Parathyroid adenoma (tissue), 2 donors: ENCODE results near the gene SNCG.
"Not testable (repeated sequence)": the region's sequence is repeated elsewhere in the genome, so short reads cannot be mapped to it uniquely, and the experiment has no call there.

Source experiments
- H2AFZ ChIP-seq: fragments of 300-600 bp; sonication (generic); one replicate; pipeline ENCODE4 v1.7.0; 2017; ENCODE audit warnings: antibody characterized with exemption, mild to moderate bottlenecking
- H3K27ac ChIP-seq: fragments of 300-600 bp; sonication (generic); one replicate; pipeline ENCODE4 v1.7.0; 2017
- H3K27me3 ChIP-seq: fragments of 300-600 bp; sonication (generic); one replicate; pipeline ENCODE4 v1.7.0; 2017; ENCODE audit warnings: low read length; ENCODE audit not compliant: control insufficient read depth, insufficient read depth
- H3K36me3 ChIP-seq: fragments of 300-600 bp; sonication (generic); one replicate; pipeline ENCODE4 v1.7.0; 2017; ENCODE audit warnings: low read length; ENCODE audit not compliant: control insufficient read depth, insufficient read depth
- H3K4me1 ChIP-seq: fragments of 300-600 bp; sonication (generic); one replicate; pipeline ENCODE4 v1.7.0; 2017; ENCODE audit warnings: control low read depth
- H3K4me2 ChIP-seq: fragments of 300-600 bp; sonication (generic); one replicate; pipeline ENCODE4 v1.7.0; 2017; ENCODE audit warnings: low read length
- H3K4me3 ChIP-seq: fragments of 300-600 bp; sonication (generic); one replicate; pipeline ENCODE4 v1.7.0; 2017; ENCODE audit warnings: low read depth, low read length
- H3K79me2 ChIP-seq: fragments of 300-600 bp; sonication (generic); one replicate; pipeline ENCODE4 v1.7.0; 2017; ENCODE audit warnings: control low read depth
- H3K9ac ChIP-seq: fragments of 300-600 bp; sonication (generic); one replicate; pipeline ENCODE4 v1.7.0; 2017; ENCODE audit warnings: mild to moderate bottlenecking
- H3K9me3 ChIP-seq: fragments of 300-600 bp; sonication (generic); one replicate; pipeline ENCODE4 v1.7.0; 2017; ENCODE audit warnings: low read length; ENCODE audit not compliant: control insufficient read depth
- TF ChIP-seq, protein P1 (sequence below): fragments of 300-600 bp; sonication (generic); IDR thresholded peaks from one replicate; pipeline ENCODE4 v1.7.0; 2017; ENCODE audit warnings: antibody characterized with exemption, mild to moderate bottlenecking
- donor health status: primary hyperparathyroidism.

Gene SNCG

DNA sequence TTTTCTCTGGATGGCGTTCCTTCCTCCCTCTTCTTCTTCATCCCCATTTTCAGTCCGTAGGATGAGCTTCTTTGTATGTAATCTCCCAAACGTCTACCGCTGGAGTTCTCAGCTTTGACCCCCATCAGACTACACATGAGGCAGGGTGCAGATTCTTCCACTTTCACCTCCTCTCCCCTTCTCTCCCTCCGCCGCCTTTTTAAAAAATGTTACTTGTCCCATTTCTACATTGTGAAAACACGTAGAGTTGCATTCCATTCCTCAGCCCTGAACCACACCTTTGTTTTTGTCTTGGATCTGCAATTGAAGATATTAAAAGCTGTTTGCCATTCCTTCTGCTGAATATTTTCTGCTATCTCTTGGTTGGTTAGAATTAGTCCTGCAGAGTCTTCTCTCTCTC is 16.1 kb downstream of the SNCG start:
- no peaks in the 10 kb centered on the region for H3K36me3 ChIP-seq
- H3K27me3 ChIP-seq, result no peaks in the 10 kb centered on the region
- H3K27ac ChIP-seq, result no peak overlapping the region
- no peak overlapping the region for H3K4me2 ChIP-seq
- no peak overlapping the region for H3K4me3 ChIP-seq
- no peaks in the 10 kb centered on the region for H3K9me3 ChIP-seq
- peaks cover 4% of the 10 kb centered on the region for H3K4me1 ChIP-seq
- H3K9ac ChIP-seq, result no peak overlapping the region
- no peaks in the 10 kb centered on the region for H3K79me2 ChIP-seq
- TF ChIP-seq, protein P1, sequence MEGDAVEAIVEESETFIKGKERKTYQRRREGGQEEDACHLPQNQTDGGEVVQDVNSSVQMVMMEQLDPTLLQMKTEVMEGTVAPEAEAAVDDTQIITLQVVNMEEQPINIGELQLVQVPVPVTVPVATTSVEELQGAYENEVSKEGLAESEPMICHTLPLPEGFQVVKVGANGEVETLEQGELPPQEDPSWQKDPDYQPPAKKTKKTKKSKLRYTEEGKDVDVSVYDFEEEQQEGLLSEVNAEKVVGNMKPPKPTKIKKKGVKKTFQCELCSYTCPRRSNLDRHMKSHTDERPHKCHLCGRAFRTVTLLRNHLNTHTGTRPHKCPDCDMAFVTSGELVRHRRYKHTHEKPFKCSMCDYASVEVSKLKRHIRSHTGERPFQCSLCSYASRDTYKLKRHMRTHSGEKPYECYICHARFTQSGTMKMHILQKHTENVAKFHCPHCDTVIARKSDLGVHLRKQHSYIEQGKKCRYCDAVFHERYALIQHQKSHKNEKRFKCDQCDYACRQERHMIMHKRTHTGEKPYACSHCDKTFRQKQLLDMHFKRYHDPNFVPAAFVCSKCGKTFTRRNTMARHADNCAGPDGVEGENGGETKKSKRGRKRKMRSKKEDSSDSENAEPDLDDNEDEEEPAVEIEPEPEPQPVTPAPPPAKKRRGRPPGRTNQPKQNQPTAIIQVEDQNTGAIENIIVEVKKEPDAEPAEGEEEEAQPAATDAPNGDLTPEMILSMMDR, result no peak
- H2AFZ ChIP-seq, result no peak overlapping the region

DNA sequence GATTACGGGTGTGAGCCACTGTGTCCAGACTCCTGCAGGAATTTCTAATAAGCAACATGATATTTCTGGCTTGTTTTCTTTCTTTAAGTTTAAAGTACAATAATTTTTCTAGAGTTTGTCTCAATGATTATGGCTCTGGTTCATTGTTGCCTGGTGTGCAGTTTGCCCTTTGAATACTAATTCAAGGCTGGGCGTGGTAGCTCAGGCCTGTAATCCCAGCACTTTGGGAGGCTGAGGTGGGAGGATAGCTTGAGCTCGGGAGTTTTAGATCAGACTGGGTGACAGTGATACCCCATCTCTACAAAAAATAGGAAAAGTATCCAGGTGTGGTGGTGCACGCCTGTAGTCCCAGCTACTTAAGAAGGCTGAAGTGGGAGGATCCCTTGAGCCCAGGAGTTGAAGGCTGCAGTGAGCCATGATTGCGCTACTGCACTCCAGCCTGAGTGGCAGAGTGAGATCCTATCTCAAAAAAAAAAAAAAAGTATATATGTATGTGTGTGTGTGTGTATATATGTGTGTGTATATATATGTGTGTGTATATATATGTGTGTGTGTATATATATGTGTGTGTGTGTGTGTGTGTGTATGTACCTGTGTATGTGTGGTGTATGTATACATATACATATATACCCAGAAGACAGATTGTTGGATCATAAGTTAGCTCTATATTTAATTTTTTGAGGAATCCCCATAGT is 18.1 kb downstream of the SNCG start:
- Histone ChIP-seq H3K79me2 (no peaks in the 10 kb centered on the region), H2AFZ (no peak overlapping the region), H3K36me3 (no peaks in the 10 kb centered on the region), H3K4me3 (no peak overlapping the region), H3K27me3 (no peaks in the 10 kb centered on the region), H3K9me3 (no peaks in the 10 kb centered on the region), H3K4me2 (no peak overlapping the region), H3K4me1 (peaks cover 4% of the 10 kb centered on the region), H3K9ac (no peak overlapping the region), H3K27ac (no peak overlapping the region)
- TF ChIP-seq, protein P1, result no peak

DNA sequence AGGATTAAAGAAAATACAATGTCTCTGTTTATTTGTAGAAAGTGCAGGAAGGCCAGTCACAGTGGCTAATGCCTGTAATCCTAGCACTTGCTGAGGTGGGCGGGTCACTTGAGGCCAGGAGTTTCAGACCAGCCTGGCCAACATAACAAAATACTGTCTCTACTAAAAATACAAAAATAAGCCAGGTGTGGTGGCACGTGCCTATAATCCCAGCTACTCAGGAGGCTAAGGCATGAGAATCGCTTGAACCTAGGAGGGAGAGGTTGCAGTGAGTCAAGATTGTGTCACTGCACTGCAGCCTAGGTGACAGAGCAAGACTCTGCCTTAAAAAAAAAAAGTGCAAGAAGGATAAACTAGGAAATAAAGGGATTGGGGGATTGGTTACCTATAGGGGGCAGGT is 20.1 kb downstream of the SNCG start:
- H3K9ac ChIP-seq, H3K27ac ChIP-seq, H3K4me1 ChIP-seq, H3K4me2 ChIP-seq, H3K79me2 ChIP-seq, H3K36me3 ChIP-seq, H3K4me3 ChIP-seq, H2AFZ ChIP-seq, H3K9me3 ChIP-seq, H3K27me3 ChIP-seq: not testable (repeated sequence)

DNA sequence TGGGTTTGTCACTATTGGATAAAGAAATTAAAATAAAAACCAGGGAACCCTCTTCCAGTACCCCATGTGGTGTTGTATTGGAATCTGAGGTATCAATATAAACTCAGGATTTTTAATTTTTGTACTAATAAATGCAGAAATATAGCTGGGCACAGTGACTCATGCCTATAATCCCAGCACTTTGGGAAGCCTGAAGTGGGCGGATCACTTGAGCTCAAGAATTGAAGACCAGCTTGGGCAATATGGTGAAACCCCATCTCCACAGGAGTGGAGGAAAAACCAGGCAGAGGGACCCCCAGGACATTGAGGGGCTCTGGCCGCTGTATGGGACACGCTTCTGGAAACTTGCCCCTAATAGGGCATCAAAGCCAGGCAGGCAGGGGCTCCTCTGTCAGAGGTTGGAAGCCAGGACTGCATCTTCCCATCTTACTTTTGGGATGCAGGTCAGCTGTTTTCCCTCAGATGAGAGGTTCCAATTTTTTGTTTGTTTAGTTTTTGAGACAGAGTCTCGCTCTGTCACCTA is 21.0 kb downstream of the SNCG start:
- Histone ChIP-seq H3K4me2 (no peak overlapping the region), H3K27me3 (no peaks in the 10 kb centered on the region), H3K79me2 (no peaks in the 10 kb centered on the region), H3K27ac (no peak overlapping the region), H3K4me3 (no peak overlapping the region), H3K9ac (no peak overlapping the region), H3K36me3 (no peaks in the 10 kb centered on the region), H3K4me1 (no peaks in the 10 kb centered on the region), H2AFZ (no peak overlapping the region), H3K9me3 (no peaks in the 10 kb centered on the region)
- TF ChIP-seq, protein P1, result no peak

DNA sequence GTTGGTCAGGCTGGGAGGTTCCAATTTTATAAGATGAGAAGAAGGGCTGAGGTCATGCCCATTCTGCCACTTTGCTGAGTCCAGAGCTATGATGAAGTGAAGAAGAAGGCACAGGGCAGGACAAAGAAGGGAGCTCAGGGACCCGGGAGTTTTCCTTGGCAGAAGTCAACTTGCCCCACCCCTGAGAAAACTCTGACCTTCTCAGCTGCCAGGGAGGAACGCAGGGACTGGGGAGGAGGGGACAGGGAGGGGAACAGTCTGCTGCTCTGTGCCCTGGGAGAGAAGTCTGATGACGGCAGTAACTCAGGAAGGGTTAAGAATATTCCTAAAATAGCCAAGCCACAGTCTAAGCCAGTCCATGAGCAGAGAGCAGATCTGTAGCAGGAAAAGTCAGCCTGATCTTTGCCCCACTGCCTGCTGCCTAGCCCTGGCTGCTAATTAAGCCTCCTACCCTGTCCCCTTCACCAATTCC is 21.6 kb downstream of the SNCG start:
- Histone ChIP-seq H3K9ac (no peak overlapping the region), H3K4me2 (no peak overlapping the region), H3K4me3 (no peak overlapping the region), H3K79me2 (no peaks in the 10 kb centered on the region), H3K36me3 (no peaks in the 10 kb centered on the region), H3K9me3 (no peaks in the 10 kb centered on the region), H3K27me3 (no peaks in the 10 kb centered on the region), H2AFZ (no peak overlapping the region), H3K4me1 (no peaks in the 10 kb centered on the region), H3K27ac (no peak overlapping the region)
- TF ChIP-seq, protein P1, result no peak

DNA sequence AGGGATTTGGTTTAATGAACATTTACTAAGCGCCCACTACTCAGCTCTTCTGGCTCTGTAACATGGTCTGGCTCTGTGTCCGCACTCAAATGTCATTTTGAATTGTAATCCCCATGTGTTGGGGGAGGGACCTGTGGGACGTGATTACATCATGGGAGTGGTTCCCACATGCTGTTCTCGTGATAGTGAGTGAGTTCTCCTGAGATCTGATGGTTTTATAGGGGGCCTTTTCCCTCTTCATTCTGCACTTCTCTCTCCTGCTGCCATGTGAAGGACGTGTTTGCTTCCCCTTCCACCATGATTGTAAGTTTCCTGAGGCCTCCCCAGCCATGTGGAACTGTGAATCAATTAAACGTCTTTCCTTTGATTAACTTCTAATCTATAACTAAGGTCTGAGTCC is 22.6 kb downstream of the SNCG start:
- H3K4me3 ChIP-seq, H3K27ac ChIP-seq, H3K9ac ChIP-seq, H3K4me1 ChIP-seq, H3K36me3 ChIP-seq, H3K9me3 ChIP-seq, H2AFZ ChIP-seq, H3K79me2 ChIP-seq, H3K27me3 ChIP-seq, H3K4me2 ChIP-seq: not testable (repeated sequence)
